ENCODE measurements around the gene PPT2.
"Not testable (repeated sequence)": the region's sequence is repeated elsewhere in the genome, so short reads cannot be mapped to it uniquely, and the experiment has no call there.

PPT2 gene

DNA sequence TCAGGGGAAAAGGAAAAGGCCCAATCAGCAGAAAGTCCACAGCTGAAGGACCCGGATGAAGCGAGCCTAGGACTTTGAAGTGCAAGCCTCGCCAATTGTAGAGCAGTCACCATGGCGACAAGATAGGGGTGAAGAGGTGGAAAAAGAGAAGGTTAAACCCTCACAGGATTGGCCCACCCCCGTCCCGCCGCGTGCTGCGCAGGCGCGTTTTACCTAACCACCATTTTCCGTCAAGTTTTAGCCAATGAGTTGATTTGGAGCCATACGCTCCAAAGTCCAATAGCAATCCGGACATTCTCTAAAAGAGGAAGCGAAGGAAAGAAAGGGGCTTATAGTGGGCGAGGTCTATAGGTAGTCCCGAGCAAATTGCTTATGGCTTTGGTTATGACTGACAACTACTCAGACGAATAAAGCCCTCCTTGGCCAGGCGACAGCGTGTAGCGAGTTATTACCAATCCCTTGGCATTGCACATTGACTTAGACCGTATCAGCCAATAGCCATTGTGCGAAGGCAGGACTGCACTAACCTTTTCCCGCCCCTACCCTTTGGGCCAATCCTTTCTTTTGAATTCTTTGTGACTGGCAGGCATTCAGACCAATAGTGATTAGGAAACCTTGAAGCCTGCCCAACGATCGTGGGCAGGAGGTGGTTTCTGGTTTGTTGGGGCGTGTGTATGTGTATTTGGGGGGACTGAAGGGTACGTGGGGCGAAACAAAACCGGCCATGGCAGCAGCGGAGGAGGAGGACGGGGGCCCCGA lies 24.0 kb downstream of the PPT2 start, which contains the start of gene RNF5:
Gene RNF5, plus strand, starts transcription at position 618 of the 759 bp plus-strand sequence. Its CDS starts 107 bp downstream, at position 725.
- peak; percentile 98 to 100 (median 99) for DNase-seq

DNA sequence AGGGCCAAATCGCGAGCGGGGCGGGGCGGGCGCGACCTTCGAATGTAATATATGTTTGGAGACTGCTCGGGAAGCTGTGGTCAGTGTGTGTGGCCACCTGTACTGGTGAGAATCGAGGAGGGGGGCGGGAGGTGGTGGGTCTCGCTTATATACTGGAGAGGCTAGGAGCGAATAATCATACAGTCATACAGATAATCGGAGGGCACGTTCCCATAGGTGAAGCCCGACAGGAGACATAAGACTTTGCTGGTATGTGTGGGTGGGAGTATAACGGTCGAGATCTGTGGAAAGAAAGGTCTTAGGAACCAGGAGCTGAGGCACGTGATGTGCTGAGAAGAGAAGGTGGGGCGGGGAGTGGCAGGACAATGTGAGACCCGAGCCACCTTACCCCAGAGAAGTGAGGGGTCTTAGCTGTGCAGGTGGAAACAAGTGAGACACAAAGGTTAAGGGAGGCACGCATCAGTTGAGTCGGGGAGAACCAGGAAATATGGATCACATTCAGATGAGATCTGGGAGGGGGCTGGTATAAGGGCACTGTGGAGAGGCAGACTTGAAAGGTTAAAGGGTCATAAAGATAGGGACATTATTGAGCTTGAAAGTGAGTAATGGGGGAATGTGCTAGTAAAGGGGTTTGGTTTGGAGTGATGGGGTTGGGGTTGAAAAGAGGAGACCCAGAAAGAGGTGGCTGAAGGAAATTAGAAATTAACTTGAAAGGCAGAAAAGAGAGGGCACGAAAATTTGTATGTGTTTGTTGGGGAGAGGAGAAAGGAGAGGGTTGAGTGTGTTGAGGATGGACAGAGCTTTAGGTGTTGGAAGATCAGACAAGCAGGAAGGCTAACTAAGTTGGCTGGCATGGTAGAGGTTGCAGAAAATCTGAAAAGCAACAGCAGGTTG lies 24.9 kb downstream of the PPT2 start:
- DNase-seq: no peak

DNA sequence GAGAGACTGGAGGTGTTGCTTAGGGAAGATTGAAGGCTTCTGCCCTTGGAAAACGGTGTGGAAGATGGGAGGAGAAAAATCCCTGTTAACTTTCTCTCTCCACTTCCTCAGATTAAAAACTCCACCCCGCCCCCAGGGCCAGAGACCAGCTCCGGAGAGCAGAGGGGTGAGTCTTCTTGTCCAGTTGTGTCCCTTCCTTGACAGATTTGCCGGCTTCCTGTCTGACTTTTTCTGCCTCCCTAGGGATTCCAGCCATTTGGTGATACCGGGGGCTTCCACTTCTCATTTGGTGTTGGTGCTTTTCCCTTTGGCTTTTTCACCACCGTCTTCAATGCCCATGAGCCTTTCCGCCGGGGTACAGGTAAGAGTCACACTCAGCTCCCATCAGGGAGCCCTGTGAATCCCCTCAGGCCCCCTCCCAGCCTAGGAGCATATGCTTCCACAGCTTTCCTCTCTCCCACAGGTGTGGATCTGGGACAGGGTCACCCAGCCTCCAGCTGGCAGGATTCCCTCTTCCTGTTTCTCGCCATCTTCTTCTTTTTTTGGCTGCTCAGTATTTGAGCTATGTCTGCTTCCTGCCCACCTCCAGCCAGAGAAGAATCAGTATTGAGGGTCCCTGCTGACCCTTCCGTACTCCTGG lies 25.9 kb downstream of the PPT2 start:
- no peak for DNase-seq

DNA sequence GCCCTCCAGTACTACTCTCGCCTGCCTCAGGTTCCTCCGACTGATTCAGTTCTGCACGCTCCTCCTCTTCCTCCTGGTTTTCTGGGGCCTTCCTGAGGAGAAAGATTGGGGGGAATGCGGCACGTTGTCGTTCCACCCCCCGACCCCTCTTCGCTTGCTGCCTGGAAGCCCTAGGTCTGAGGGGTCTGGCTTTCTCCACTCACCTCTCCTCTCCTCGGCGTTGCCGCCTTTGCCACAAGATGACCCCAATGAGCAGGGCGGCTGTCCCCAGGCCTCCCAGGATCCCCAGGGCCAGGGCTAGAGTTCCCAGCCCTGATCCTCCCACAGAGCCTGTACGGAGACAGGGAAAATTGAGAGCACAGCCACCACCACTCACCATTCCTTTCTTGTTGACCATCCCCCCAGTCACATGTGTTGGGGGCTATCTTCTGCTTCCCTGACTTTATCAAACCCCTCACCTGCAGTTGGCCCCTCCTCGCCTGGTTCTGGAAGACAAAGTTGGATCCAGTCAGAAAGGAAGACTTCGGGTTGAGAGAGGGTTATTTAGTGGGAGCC lies 27.3 kb downstream of the PPT2 start:
- no peak for DNase-seq

DNA sequence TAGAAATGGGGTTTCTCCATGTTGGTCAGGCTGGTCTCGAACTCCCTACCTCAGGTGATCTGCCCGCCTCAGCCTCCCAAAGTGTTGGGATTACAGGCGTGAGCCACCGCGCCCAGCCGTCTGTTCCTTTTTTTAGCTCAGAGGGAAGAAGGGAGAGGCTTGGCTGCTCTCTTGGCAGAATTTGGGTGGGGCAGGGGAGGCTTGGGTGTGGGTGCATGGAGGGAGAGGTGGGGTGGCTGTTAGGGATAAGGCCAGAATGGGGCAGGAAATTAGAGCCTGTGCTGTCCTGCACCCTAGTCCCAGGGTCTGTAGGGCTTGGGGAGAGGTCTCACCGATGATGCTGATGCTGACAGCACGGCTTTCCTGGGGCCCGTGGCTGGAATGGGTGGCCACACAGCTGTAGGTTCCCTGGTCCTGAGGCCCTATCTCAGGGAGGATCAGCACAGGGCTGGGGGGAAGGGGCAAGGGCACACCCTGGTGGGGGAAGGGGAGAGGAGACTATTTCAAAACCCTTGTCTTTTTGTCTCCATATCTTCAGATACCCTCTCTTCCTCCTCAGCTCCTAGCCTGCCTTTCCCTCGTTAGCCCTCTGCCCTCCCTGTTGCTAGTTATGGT lies 28.1 kb downstream of the PPT2 start:
- no peak for DNase-seq

DNA sequence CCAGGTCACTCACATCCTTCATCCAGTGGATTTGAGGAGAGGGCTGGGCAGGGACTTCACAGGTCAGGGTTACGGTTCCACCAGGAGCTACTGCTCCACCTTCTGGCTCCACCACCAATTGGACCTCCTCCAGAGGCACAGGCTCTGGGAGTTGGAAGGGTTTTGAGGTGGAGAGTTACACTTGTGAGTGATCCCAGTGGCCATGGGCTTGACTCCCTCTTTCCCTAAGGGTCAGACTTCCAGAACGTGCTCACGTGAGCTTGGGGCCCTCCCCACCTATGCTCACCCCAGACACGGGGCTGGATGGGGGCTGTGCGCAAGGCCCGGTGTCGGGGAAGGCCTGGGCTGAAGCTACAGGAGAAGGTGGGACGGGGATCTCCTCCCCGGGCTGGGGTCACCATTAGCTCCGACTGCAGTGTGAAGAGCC lies 28.6 kb downstream of the PPT2 start:
- no peak for DNase-seq

DNA sequence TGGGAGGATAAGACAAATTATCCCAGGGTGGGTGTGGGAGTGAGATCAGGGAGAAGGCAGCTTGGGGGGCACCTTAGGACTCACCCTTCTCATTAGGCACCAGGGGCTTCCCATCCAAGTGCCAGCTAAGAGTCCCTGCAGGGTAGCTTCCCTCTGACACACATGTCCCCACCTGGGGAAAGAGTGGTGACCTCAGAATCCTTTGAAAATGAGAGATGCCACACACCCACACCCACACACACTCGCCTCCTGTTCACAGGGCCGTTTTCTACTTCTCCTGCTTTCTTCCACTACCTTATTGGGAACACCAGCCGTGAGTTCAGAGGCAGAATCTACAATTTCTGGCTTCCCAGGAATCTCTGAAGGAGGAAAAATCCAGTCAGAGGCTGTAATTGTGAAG lies 29.1 kb downstream of the PPT2 start:
- no peak for DNase-seq

DNA sequence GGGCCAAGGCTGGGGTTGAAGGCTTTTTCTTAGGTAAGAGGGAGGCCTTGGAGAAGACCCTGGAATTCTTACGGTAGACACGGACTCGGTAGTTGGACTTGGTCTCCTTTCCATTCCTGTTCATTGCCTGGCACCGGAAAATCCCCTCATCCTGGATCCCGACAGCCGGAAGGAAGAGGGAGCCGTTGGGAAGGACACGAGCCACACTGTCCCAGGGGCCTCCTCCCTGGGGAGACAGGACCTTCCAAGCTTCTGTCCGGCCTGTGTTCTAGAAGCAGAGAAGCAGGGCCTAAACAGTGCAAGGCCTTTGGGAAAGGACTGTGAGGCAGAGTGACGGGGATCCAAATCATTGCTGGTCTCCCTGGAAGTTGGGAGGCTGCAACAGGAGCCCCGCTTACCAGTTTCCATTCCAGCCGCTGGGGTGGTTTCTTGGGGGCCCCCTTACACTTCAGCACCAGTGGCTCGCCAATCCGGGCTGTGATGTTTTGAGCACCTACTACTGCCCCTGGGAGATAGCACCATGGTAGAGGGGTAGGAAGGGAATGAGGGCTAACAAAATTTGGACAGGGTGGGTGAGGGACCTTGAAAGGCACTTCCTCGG lies 29.6 kb downstream of the PPT2 start:
- no peak for DNase-seq

DNA sequence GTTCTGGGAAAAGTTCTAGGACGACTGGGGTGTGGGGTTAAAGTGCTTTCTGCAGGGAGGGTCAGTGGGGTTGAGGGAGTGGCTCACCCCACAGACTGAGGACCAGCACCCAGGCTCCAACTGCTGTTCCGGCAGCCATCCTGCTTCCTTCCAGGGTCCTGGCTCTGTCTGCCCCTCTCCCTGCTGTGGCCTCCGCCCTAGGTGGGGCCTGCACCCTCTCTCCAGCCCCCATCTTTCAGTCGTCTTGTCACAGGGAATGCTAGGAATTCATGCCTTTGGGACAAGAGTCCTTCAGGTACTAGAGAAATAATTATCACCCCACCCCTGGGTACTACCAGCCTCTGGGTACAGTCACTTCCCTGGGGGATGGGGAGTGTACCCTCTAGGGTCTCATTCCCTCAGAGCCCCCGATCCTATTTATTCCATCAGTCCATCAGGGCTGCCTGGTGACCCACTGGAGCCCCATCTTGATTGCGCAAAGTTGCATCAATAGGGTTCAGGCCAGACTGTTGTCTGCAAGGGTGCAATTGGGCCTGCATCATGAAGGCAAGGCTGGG lies 30.2 kb downstream of the PPT2 start, which contains the start of gene AGER:
Gene AGER, minus strand, starts transcription at position 170 of the 557 bp plus-strand sequence. Its CDS starts 31 bp downstream, at position 139.
- no peak for DNase-seq

DNA sequence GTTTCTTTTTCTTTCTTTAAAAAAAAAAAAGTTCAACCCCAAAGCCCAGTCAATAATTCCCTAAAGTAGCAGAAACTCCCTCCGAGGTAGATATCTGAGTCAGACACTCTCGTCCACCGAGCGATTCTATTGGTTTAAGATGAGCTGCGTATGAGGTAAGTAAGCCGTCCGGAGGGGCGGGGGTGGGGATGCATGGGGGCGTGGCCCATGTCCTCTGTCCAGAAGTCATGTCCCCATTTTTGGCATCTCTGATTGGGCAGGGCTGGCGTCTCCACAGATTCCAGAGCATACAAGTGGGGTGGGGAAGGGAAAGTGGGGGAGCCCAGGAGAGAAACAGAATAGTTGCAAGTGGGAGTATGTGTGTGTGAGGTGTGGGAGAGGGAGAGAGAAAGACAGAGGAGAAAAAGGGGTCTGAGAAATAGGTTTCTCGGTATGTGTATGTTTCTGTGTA lies 31.8 kb downstream of the PPT2 start:
- peak; percentile 76 to 89 (median 87) for DNase-seq

DNA sequence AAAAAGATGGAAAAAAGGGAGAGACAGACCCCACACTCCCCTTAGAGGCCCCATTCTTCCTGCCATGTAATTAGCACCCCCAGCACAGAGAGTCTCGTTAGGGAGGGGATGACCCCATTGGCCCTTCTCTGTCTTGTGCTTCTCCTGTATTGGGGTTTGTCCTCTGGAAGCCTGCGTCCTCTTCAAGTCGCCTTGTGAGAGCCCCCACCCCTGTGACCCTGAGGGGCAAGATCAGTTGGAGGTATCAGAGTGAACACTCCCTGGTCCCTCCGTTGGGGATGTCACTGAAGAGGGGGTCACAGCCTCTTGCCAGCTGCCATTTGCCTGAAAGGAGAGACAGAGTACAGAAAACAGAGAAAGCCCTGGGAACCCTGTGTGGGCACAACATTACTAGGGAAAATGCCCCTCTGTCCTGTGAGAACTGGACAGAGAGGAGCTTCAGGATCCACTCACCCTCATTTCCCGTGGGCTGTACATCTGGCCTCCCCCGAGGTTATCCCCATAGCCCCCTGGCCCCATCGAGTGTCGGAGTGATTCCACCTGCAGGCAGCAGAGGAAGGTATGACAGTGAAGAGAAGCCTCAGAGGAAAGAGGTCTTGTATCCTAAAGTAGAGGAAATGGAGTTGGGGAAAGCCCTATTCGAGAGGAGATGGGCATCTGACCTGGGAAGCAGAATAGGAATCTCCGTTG lies 32.4 kb downstream of the PPT2 start:
- DNase-seq: not testable (repeated sequence)

DNA sequence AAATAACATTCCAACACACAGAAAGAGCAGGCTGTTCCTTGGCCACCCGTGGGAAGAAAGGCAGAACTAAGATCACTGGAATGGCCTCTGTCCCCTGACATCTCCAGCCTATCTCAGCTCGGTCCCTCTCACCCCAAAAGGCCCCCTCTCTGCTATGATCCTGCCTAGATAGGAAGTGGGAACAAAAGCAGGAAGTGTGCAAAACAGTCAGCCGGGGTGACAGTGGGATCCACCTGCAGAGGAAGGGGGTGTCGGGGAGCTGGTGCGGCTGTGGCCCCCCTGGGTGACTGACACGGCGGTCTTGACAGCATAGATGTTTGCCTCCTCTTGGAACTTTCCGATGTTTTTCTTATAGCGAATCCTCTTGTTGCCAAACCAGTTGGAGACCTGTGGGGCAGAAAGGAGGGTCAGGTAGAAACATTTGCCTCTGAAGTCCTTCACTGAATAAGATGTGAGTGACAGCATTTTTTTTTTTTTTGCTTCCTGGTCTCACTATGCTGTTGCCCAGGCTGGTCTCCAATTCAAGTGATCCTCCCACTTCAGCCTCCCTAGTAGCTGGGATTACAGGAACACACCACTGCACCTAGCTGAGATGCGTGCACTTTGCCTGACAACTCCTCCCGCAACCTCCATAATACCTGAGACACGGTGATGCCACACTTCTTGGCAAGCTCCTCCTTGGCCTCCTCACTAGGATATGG lies 33.2 kb downstream of the PPT2 start:
- no peak for DNase-seq

DNA sequence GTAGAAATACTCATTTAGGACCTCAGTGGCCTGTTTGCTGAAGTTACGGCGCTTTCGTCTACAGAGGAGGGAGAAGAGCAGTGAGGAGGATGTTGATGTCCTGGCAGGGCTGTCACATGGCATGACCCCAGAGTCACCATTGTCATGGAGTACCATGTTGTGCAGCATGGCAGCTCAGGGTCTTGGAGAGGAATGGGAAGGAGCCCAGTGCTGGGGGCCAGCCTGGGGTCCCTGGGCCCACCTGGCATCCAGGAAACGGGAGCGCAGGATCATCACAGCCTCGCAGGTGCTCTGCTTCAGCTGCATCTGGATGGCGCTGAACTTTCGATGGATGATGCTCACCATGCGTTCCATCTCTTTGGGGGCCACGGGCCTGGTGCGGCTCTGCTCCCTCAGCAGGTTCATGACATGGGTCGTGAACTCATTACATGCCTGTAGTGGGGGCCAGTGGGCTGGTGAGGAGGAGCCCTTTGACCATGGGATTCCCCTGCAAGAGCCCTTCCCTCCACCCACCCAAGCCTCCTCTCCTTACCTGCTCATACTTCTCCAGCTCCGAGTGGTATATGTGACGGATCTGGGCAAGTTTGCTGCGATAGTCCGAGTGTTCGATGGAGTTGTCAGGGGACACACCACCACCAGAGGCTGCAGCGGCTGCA lies 33.9 kb downstream of the PPT2 start:
- DNase-seq: not testable (repeated sequence)

DNA sequence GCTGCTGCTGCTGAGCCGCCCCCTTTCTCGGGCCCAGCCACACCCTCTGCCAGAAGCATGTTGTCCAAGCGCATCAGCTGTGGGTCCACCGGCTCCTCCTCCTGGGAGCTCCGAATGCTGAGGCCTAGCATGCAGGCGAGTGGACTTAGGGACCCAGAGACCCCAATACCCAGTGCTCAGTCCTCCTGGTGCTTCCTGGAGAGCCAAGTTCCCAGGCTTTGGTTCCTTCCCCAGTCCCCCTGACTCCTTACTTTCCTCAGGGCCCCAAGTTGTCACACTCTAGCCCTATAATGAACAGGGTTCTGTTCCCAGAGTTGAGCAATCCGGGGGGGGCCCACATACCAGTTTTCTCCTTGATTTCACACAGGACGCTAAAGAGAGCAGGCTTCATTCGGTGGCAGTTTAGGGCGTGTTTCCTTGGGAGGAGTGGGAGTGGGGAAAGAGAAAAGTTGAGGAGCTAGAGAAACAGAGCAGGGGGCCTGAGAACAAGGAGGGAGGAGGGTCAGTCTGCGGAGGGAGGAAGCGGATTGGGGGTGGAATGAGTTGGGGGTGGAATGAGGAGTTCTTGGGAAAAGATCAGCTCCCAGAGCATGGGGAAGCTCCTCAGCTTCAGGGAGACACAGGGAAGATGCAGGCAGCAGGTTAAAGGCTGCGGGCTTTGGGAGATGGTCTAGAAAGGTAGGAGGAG lies 34.6 kb downstream of the PPT2 start:
- peak in 1 of 3 donors; percentile 47 for DNase-seq

DNA sequence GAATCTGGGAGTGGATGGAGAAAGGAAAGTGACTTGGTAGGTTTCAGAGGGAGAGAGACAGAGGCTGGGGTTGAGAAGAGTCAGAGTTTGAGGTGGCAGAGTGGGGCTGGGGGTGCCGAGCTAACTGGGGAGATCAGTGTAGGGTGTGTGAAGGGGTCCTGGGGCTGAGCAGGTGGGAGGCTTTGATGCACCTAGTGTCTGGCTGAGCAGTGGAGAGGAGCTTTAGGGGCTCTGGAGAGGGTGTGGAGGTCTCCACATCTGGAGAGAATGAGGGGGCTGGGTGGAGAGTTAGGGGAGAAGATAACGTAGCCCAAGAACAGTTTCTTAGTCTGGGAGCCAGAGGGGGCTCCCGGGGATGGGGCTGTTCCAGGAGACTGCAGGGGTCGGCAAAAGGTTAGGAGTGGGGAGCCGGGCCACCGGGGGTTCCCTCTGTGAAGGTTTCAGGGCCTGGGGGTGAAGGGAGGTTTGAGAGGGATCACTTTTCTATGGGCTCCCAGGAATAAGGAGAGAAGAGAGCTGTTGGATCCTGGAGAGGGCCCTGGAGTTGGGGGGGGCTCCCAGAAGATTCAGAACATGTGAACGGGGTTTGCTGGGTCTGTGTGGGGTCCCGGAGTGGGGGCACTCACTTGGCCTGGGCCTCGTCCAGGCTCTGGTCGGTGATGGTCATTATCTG lies 35.3 kb downstream of the PPT2 start:
- no peak for DNase-seq

DNA sequence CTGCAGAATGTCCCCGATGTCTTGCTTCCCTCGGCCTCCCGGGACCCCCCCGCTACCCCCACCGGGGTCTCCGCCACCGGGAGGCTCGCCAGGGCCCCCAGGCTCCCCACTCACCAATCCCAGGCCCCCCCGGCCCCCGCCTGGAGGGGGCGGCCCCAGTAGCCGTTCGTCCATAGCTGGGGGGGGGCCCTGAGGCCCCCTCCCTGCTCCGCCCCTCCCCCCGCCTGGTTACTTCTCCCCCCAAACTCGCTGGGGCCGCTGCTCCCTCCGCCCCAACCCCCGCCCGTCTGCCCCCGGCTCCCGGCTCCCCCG lies 35.8 kb downstream of the PPT2 start:
- DNase-seq: no peak

DNA sequence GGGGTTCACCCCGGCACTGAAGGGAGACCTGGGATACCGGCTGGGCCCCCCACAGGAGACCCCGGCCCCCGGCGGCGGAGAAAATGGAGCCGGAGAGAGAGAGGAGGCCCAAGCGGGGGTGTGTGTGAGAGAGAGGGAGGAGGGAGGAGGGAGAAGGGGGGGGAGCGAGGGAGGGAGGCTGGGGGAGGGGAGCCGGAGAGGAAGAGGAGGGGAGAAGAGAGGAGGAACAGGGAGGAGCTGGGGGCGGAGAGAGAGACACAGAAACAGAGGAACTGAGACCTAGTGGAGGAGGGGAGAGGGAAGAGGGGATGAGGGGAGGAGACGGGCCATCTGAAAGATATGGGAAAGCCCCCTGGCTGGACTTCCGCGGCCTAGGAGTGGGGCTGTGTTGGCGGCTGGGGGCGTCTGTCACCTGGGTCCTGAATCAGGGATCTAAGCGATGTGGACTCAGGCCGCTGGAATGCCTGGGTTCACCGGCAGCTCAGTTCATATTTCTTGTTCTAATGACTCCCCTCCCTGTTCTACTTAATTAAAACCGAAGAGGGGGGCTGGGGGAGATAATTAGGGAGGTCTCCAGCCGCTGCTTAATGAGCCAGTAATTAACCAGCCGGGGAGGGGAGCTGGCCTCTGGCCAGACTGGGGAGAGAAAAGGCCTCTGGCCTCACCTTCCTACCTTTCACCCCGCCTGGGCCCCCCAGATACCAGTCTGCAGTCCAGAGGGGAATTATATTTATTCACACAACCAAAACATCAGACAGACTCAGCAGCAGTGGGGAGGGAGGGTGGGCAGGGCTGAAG lies 36.3 kb downstream of the PPT2 start, which contains the start of gene PBX2:
Gene PBX2, minus strand, starts transcription at position 149 of the 798 bp plus-strand sequence. CDS start 287 bp downstream, outside the sequence.
- DNase-seq: peak; percentile 90 to 95 (median 91)
